Esophagus muscularis mucosa (tissue), 4 donors: ENCODE data around the gene IFT122. TPM values are rescaled to one million over a fixed set of nuclear protein-coding genes. Genes with fewer than 3 reads are reported as not detected.
"Not testable (repeated sequence)": the region's sequence is repeated elsewhere in the genome, so short reads cannot be mapped to it uniquely, and the experiment has no call there.

Experiments used
- DNase-seq: peaks from one replicate; pipeline ENCODE4 v3.0.0-alpha.2; 2017; ENCODE audit errors: extremely low spot score
- H3K27ac ChIP-seq, 4 donors: fragments of 200-600 bp; sonication (generic); replicated peaks in 1 of 4; 1 replicate in 3 of 4; 2 replicates in 1 of 4; pipeline ENCODE4 v1.5.1; 2016 to 2019; ENCODE audit warnings: mild to moderate bottlenecking in 1 of 4
- H3K27me3 ChIP-seq, 4 donors: fragments of 200-600 bp; sonication (generic); one replicate each; pipeline versions ENCODE4 v1.5.1 to v1.6.0; 2016 to 2019
- H3K36me3 ChIP-seq, 4 donors: fragments of 200-600 bp; sonication (generic); one replicate each; pipeline ENCODE4 v1.5.1; 2016 to 2019
- H3K4me1 ChIP-seq, 4 donors: fragments of 200-600 bp; sonication (generic); one replicate each; pipeline ENCODE4 v1.5.1; 2016 to 2019
- H3K4me3 ChIP-seq, 4 donors: fragments of 200-600 bp; sonication (generic); 1 replicate in 2 of 4; 2 replicates in 2 of 4; pipeline ENCODE4 v1.5.1; 2016 to 2019; ENCODE audit warnings: mild to moderate bottlenecking in 4 of 4, moderate library complexity in 1 of 4
- H3K9me3 ChIP-seq, 4 donors: fragments of 200-600 bp; sonication (generic); 1 replicate in 3 of 4; 2 replicates in 1 of 4; pipeline ENCODE4 v1.5.1; 2016 to 2019
- CTCF ChIP-seq, 3 experiments: fragments of 200-600 bp in 2 of 3; fragments of 450-650 bp in 1 of 3; sonication (generic) in 2 of 3; IDR thresholded peaks; one replicate each; pipeline ENCODE4 v1.5.1; 2017 to 2019; ENCODE audit warnings: antibody characterized with exemption in 3 of 3, mild to moderate bottlenecking in 2 of 3, moderate library complexity in 1 of 3
- EP300 ChIP-seq: sonication (generic); formaldehyde crosslinking; IDR thresholded peaks from one replicate; pipeline ENCODE4 v1.6.1; 2017; ENCODE audit warnings: antibody characterized with exemption
- POLR2A ChIP-seq: fragments of 450-650 bp; IDR thresholded peaks from one replicate; pipeline ENCODE4 v1.6.1; 2017; ENCODE audit warnings: antibody characterized with exemption, moderate library complexity, mild to moderate bottlenecking, low read depth
- POLR2AphosphoS5 ChIP-seq, 2 donors: sonication (generic); formaldehyde crosslinking; IDR thresholded peaks; one replicate each; pipeline ENCODE4 v1.6.1; 2017; ENCODE audit warnings: antibody characterized with exemption in 2 of 2
- WGBS: methylation state at CpG from one replicate; pipeline ENCODE4 v1.1.5; 2018; 5-methylcytosine and 5-hydroxymethylcytosine counted together
- intact Hi-C: fragments of 100-400 bp; cut with DNase I; formaldehyde crosslinking; loops from one replicate; pipeline ENCODE4 v1.15.1; 2023
- total RNA-seq, 4 donors: library from RNA; depleted of rRNA; stranded (reverse); fragments of >200 nt; gene quantifications; one replicate each; pipeline versions ENCODE4 v1.1.0 to v1.2.1, GENCODE V29; 2016

IFT122 gene
- total RNA-seq, 4 donors from 2014 or later, result 19.5 to 32.8 (median 21.9) TPM

- intact Hi-C loops, result no loop called here
- no peaks in the 10 kb centered on the region for H3K27me3 ChIP-seq
- H3K27ac ChIP-seq, result no peak overlapping the region
- 90% methylated on average over 8 of the region's 8 CpGs for WGBS
- no peaks in the 10 kb centered on the region for H3K4me1 ChIP-seq
- no peak overlapping the region for H3K4me3 ChIP-seq
- H3K36me3 ChIP-seq, result peaks cover 10 to 99% (median 75%) of the 10 kb centered on the region in 4 donors
- no peaks in the 10 kb centered on the region for H3K9me3 ChIP-seq
- DNase-seq, result no peak
- TF ChIP-seq POLR2AphosphoS5 (IDR thresholded peaks at IDR 0.05), result no peak
- TF ChIP-seq EP300, result no peak
- TF ChIP-seq POLR2A, result no peak
- no peak for TF ChIP-seq CTCF (IDR thresholded peaks at IDR 0.05)
Measured at GRCh38 chr3:129513705-129514104, 73.7 kb downstream of the IFT122 start.

- H3K27ac ChIP-seq, result no peak overlapping the region
- no peaks in the 10 kb centered on the region for H3K27me3 ChIP-seq
- peaks cover 10 to 99% (median 76%) of the 10 kb centered on the region in 4 donors for H3K36me3 ChIP-seq
- no peak for DNase-seq
- no peaks in the 10 kb centered on the region for H3K4me1 ChIP-seq
- TF ChIP-seq CTCF (IDR thresholded peaks at IDR 0.05) (no peak), POLR2A (no peak), EP300 (no peak), POLR2AphosphoS5 (IDR thresholded peaks at IDR 0.05) (no peak)
- intact Hi-C loops, result no loop called here
- no peaks in the 10 kb centered on the region for H3K9me3 ChIP-seq
- 84% methylated on average over 10 of the region's 10 CpGs for WGBS
- H3K4me3 ChIP-seq, result no peak overlapping the region
Measured at GRCh38 chr3:129514110-129514509, 74.1 kb downstream of the IFT122 start.

GRCh38 chr3:129514563-129514962 lies 74.5 kb downstream of the IFT122 start:
- TF ChIP-seq EP300 (no peak), POLR2A (no peak), POLR2AphosphoS5 (IDR thresholded peaks at IDR 0.05) (no peak), CTCF (IDR thresholded peaks at IDR 0.05) (no peak)
- Histone ChIP-seq H3K36me3 (peaks cover 10 to 99% (median 77%) of the 10 kb centered on the region in 4 donors), H3K4me1 (no peaks in the 10 kb centered on the region), H3K27ac (no peak overlapping the region), H3K27me3 (no peaks in the 10 kb centered on the region), H3K4me3 (no peak overlapping the region), H3K9me3 (no peaks in the 10 kb centered on the region)
- DNase-seq, result no peak
- intact Hi-C loops, result no loop called here
- whole genome bisulfite sequencing, result 94% methylated on average over 6 of the region's 6 CpGs

- H3K27ac ChIP-seq, H3K27me3 ChIP-seq, intact Hi-C loops, H3K9me3 ChIP-seq, DNase-seq, H3K4me1 ChIP-seq, H3K4me3 ChIP-seq: not testable (repeated sequence)
- 97% methylated on average over 10 of the region's 25 CpGs for WGBS
- peaks cover 10 to 99% (median 77%) of the 10 kb centered on the region in 4 donors for H3K36me3 ChIP-seq
Measured at GRCh38 chr3:129515108-129515820, 75.2 kb downstream of the IFT122 start.

- DNase-seq, intact Hi-C loops, H3K27me3 ChIP-seq, H3K4me3 ChIP-seq, H3K9me3 ChIP-seq, H3K27ac ChIP-seq, H3K4me1 ChIP-seq: not testable (repeated sequence)
- WGBS, result 91% methylated on average over 7 of the region's 7 CpGs
- H3K36me3 ChIP-seq, result peaks cover 10 to 93% (median 74%) of the 10 kb centered on the region in 4 donors
Measured at GRCh38 chr3:129515821-129516432, 75.9 kb downstream of the IFT122 start.
